Tibial nerve (tissue), 4 donors: ENCODE measurements around the gene COG5. TPM values are rescaled to one million over a fixed set of nuclear protein-coding genes. Genes with fewer than 3 reads are reported as not detected.

Experiments used
- DNase-seq, 2 donors: peaks; one replicate each; pipeline ENCODE4 v3.0.0-alpha.2; 2019; ENCODE audit warnings: low spot score in 2 of 2
- H3K27ac ChIP-seq, 4 donors: fragments of 200-600 bp; sonication (generic) in 3 of 4; one replicate each; pipeline ENCODE4 v1.5.1; 2017 to 2019; ENCODE audit warnings: mild to moderate bottlenecking in 1 of 4
- H3K27me3 ChIP-seq, 2 donors: fragments of 200-600 bp; sonication (generic) in 1 of 2; one replicate each; pipeline versions ENCODE4 v1.5.1 to v1.6.0; 2017 to 2019
- H3K36me3 ChIP-seq, 3 donors: fragments of 200-600 bp; sonication (generic); one replicate each; pipeline ENCODE4 v1.5.1; 2018 to 2019
- H3K4me1 ChIP-seq, 4 donors: fragments of 200-600 bp; sonication (generic) in 3 of 4; one replicate each; pipeline ENCODE4 v1.5.1; 2017 to 2019
- H3K4me3 ChIP-seq, 4 donors: fragments of 200-600 bp; sonication (generic) in 3 of 4; one replicate each; pipeline ENCODE4 v1.5.1; 2017 to 2019; ENCODE audit warnings: mild to moderate bottlenecking in 1 of 4, moderate library complexity in 1 of 4
- H3K9me3 ChIP-seq, 4 donors: fragments of 200-600 bp; sonication (generic) in 3 of 4; one replicate each; pipeline ENCODE4 v1.5.1; 2017 to 2019
- EP300 ChIP-seq, 2 donors: sonication (generic); formaldehyde crosslinking; IDR thresholded peaks; one replicate each; pipeline ENCODE4 v1.6.1; 2017; ENCODE audit warnings: antibody characterized with exemption in 2 of 2, mild to moderate bottlenecking in 1 of 2
- POLR2A ChIP-seq, 2 donors: fragments of 450-650 bp; IDR thresholded peaks; one replicate each; pipeline ENCODE4 v1.6.1; 2017; ENCODE audit warnings: antibody characterized with exemption in 2 of 2, mild to moderate bottlenecking in 2 of 2, moderate library complexity in 2 of 2
- WGBS, 2 donors: methylation state at CpG; one replicate each; pipeline ENCODE4 v1.1.5; 2018; 5-methylcytosine and 5-hydroxymethylcytosine counted together
- total RNA-seq, 4 donors: library from RNA; depleted of rRNA; stranded (reverse); fragments of >200 nt; gene quantifications; one replicate each; pipeline ENCODE4 v1.1.0, GENCODE V29; 2016
- TF ChIP-seq, protein P1 (sequence below), 5 experiments: fragments of 200-600 bp in 3 of 5; fragments of 450-650 bp in 2 of 5; sonication (generic) in 3 of 5; IDR thresholded peaks; one replicate each; pipeline ENCODE4 v1.5.1; 2016 to 2019; ENCODE audit warnings: antibody characterized with exemption in 5 of 5, mild to moderate bottlenecking in 3 of 5, moderate library complexity in 2 of 5

The COG5 gene
- total RNA-seq, 4 donors from 2014 or later = 26.7 to 35.7 (median 32.6) TPM

- DNase-seq = no peak
- H3K9me3 ChIP-seq = no peaks in the 10 kb centered on the region
- no peaks in the 10 kb centered on the region for H3K36me3 ChIP-seq
- no peaks in the 10 kb centered on the region for H3K27me3 ChIP-seq
- peaks cover 0 to 69% (median 48%) of the 10 kb centered on the region in 4 donors for H3K4me1 ChIP-seq
- H3K4me3 ChIP-seq = no peak overlapping the region
- WGBS, 2 donors = 71 to 74% methylated on average over 4 of the region's 4 CpGs
- H3K27ac ChIP-seq = peak overlapping the region in 1 of 4 donors; percentile 5
- no peak for TF ChIP-seq EP300 (IDR thresholded peaks at IDR 0.05)
Measured at GRCh38 chr7:107172276-107173032, 391.3 kb downstream of the COG5 start.

GRCh38 chr7:107171496-107171895 lies 392.2 kb downstream of the COG5 start:
- peak overlapping the region in 1 of 4 donors; percentile 26 for H3K27ac ChIP-seq
- H3K27me3 ChIP-seq = no peaks in the 10 kb centered on the region
- no peak for DNase-seq
- no peaks in the 10 kb centered on the region for H3K9me3 ChIP-seq
- TF ChIP-seq POLR2A (IDR thresholded peaks at IDR 0.05) (no peak), EP300 (IDR thresholded peaks at IDR 0.05) (no peak)
- TF ChIP-seq, protein P1, sequence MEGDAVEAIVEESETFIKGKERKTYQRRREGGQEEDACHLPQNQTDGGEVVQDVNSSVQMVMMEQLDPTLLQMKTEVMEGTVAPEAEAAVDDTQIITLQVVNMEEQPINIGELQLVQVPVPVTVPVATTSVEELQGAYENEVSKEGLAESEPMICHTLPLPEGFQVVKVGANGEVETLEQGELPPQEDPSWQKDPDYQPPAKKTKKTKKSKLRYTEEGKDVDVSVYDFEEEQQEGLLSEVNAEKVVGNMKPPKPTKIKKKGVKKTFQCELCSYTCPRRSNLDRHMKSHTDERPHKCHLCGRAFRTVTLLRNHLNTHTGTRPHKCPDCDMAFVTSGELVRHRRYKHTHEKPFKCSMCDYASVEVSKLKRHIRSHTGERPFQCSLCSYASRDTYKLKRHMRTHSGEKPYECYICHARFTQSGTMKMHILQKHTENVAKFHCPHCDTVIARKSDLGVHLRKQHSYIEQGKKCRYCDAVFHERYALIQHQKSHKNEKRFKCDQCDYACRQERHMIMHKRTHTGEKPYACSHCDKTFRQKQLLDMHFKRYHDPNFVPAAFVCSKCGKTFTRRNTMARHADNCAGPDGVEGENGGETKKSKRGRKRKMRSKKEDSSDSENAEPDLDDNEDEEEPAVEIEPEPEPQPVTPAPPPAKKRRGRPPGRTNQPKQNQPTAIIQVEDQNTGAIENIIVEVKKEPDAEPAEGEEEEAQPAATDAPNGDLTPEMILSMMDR (IDR thresholded peaks at IDR 0.05) = no peak
- 91% methylated on average over 12 of the region's 12 CpGs for WGBS, 2 donors
- H3K36me3 ChIP-seq = no peaks in the 10 kb centered on the region
- H3K4me3 ChIP-seq = no peak overlapping the region
- peaks cover 0 to 65% (median 41%) of the 10 kb centered on the region in 4 donors for H3K4me1 ChIP-seq

- WGBS, 2 donors = 9 to 11% methylated on average over 13 of the region's 13 CpGs
- TF ChIP-seq, protein P1 (IDR thresholded peaks at IDR 0.05) = peak in 1 of 5 experiments; percentile 0
- no peak for TF ChIP-seq POLR2A (IDR thresholded peaks at IDR 0.05)
- H3K9me3 ChIP-seq = no peaks in the 10 kb centered on the region
- H3K4me1 ChIP-seq = peaks cover 0 to 55% (median 41%) of the 10 kb centered on the region in 4 donors
- H3K36me3 ChIP-seq = no peaks in the 10 kb centered on the region
- DNase-seq = no peak
- H3K4me3 ChIP-seq = peak overlapping the region; percentile 87 to 93 (median 90)
- no peaks in the 10 kb centered on the region for H3K27me3 ChIP-seq
- peak overlapping the region; percentile 99 to 100 (median 100) for H3K27ac ChIP-seq
Measured at GRCh38 chr7:107170051-107170915, 393.4 kb downstream of the COG5 start.

GRCh38 chr7:107169120-107170050 lies 394.3 kb downstream of the COG5 start:
- TF ChIP-seq POLR2A (IDR thresholded peaks at IDR 0.05) (peak; percentile 67 to 88), EP300 (IDR thresholded peaks at IDR 0.05) (peak; percentile 85 to 96)
- TF ChIP-seq, protein P1 (IDR thresholded peaks at IDR 0.05) = peak in 4 of 5 experiments; percentile 13 to 45 (median 18)
- Histone ChIP-seq H3K36me3 (no peaks in the 10 kb centered on the region), H3K27ac (peak overlapping the region; percentile 99 to 100 (median 100)), H3K27me3 (no peaks in the 10 kb centered on the region), H3K4me3 (peak overlapping the region; percentile 87 to 93 (median 90)), H3K4me1 (peaks cover 0 to 46% (median 35%) of the 10 kb centered on the region in 4 donors), H3K9me3 (no peaks in the 10 kb centered on the region)
- DNase-seq = peak; percentile 95 to 98
- WGBS, 2 donors = 0% methylated on average over 61 to 66 of the region's 73 CpGs
